ENCODE measurements around the gene CPNE8.
A peak's percentile ranks its signal among the peaks of the same experiment; 100 is the strongest.

Gene CPNE8

DNA sequence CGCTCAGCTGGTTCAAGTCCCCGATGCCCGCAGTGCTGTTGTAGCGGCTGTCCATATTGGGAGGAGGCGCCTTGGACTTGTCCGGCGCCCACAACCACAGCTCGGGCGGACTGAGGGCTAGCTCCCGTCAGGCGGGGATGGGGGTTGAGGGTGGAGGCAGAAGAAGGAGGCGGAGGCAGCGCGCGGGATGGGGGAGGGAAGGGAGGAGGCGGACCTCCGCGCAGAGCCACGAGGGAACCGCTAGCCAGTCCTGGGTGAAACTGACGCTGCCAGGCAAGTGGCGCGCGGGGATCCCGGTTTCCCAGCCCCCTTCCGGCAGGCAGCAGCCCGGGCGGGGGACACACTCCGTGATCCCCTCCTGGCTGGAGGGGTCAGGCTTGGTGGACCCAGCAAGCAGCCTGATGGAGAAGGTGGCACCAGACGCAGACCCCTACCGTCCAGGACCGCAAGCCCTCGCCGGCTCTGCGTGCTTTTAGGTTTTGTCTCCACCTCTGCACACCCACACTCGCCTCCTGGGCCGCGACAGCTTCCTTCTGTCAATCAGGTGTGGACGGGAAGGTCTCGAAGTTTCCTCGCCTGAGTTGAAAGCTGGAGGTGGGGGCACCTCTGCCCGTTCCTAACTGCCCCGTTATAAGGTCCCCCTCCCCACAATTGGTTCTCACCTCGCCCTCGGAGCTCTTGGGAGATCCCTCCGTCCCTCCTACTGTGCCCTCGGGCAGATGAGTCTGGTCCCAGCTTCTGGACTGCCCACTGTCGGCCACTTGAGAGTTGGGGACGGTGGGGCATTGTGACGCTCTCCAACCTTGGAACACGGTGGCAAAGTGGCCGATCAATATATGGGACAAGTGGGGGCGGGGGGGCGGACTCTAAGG, at the start of gene CPNE8:
Gene CPNE8 (minus strand): TSS at position 112 of the 872 bp plus-strand sequence. CDS start 57 bp downstream, at position 55.
- no peak for DNase-seq

DNA sequence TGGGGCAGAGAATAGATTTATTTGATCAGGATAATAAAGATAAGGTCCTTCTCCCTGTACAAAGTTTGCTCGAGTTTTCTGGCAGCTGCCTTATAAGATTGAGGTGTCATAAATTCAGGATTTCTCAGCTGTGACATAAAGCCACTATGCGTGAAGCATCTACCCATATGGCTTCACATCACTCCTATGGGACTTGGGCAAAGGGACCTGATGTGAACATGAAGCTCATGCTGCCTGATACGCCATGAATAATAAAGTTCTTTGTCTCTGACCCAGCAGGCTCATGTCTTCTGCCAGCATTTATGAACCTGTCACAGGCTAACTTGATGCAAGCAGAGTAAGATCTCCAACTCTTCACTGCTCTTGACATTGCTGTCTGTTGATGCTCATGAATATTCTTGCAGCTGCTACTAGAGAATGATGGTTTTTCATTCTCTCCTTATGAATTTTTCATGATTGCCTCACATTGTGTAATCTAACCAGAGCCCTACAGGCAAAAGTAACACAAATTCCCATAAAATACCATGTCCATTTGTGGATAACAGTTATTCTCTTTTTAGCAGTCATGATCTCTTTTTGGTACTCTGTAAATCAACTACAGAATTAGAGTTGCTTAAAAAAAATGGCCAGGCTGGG, 49.0 kb upstream of the CPNE8 start:
- no peak for DNase-seq

DNA sequence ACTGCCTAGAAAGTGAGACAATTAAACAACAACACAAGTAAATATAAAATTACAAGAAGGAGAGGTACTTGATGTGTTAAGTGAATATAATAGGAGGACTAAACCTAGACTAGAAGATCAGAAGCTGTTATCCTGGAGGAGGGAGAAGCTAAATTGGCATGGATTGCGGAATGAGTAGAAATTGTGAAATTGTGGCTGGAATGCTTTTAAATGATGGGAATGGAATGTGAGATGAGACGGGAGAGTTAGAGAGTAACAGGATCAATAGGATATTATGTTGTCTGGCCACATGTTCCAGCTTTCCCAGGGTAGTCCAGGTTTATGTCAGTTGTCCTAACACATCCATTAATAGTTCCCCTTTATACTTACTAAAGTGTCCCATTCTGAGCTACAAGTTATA, 44.0 kb upstream of the CPNE8 start:
- no peak for DNase-seq

DNA sequence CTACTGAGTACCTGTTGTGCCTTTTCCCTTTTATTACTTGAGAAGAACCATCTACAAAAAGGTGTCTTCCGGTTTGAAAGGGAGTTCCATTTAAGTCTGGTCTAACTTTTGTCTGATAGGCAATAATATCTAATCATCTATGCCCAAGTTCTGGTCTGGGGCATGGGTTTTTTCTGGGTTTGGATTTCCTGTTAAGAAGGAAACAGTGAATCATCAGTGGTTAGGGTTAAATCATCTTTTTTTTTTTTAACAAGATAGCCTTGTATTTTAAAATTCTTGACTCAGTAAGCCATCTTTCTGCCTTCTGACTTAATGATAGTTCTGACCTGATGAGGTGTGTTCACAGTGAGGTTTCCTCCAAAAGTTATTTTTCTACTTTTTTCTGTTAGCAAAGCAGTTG, 29.3 kb upstream of the CPNE8 start:
- DNase-seq, result no peak

DNA sequence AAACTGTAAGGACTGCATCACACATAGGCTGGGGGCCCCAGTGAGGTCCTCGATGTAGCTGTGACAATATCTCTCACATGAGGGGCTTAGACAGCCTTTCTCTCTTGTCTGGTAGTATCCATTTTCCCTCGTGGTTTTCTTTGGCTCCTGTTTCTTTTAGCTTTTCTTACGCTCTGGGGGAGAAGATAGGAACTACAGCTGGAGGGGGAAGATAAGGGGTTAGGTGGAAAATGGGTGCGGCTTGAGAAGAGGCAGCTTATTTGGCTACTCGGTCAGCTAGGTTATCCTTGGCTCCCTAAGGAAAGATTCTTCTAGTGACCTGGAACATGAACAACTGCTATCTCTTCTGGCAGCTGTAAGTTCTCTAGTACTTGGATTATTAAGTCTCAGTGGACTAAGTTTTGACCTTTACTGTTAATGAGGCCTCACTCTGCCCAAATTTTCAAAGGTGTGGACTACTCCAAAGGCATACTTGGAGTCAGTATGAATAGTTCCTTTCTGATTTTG, 28.7 kb upstream of the CPNE8 start:
- DNase-seq, result no peak

GRCh38 chr12:38932320-38932719, 26.9 kb upstream of the CPNE8 start:
- no peak for DNase-seq

- no peak for DNase-seq
Measured at GRCh38 chr12:38931461-38931860, 26.1 kb upstream of the CPNE8 start.

DNA sequence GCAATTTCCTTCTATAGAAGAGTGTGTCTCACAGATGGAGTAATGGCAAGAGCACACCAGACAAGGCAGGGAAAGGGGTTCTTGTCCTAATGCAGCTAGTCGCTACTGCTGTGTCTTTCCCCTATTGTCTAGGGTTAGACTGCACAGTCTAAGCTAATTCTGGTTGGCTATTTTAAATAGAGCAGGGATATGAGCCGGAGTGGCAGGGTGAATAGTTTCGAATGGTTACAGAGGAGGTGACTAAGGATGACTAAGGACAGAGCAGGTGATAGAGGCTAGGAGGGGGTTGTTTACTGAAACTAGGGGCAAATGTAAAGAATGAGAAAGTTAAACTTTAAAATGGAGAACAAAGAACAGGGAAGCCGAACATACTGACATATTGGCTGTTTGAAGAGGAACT, 25.6 kb upstream of the CPNE8 start:
- no peak for DNase-seq

DNA sequence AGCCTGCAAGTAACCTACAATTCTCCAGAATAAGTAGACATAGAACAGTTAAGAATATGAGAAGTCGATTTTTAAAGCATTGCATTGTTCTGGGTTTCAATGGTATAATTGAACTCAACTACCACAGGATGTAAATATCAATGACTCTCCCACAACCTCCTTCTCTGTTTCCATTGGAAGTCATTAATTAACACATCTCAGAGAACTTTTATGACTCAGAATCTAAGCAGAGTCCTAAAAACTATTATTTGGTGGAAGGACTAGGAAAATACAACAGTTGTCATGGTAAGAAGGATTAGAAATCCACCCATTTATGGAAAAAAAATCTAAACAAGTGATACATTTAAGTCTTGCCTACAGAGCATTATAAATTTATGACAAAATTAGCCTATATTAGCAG, 21.1 kb upstream of the CPNE8 start:
- no peak for DNase-seq

GRCh38 chr12:38921025-38921677, 15.8 kb upstream of the CPNE8 start:
- peak; percentile 51 for DNase-seq

GRCh38 chr12:38919191-38919590, 13.8 kb upstream of the CPNE8 start:
- no peak for DNase-seq

DNA sequence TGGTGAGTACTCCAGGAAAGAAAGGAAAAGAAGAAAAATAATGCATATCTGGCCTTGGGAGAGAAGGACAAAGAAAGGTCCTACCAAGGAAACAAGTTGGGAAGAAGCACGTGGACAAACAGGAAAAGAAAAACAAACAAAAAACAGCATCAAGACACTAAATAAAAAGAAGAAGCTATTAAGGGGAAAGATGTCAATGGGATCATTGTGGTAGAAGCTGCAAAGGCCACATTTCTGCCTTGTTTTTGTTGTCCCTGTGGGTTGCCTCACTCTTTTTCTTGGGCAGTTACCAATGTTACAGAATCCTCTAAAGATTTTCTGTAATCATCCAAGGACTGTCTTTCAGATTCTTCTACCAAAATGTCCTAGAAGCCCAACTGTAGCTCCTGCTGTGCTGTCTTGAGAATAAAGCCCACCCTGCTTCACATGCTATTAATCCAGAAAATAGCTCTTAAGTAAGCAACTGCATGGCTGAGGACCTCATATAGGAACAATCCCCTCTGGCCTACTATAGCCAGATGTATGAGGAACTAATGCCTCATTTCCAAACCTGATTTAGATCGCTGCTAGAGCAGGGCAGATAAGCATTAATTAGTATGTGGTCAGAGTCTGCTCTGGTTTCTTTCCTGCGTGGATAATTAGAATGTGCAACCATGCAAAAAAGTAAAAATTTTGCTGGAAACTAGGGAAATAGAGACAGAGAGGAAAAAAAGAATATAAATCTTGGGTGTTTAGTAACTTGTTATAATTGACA, 10.2 kb upstream of the CPNE8 start:
- DNase-seq, result no peak

DNA sequence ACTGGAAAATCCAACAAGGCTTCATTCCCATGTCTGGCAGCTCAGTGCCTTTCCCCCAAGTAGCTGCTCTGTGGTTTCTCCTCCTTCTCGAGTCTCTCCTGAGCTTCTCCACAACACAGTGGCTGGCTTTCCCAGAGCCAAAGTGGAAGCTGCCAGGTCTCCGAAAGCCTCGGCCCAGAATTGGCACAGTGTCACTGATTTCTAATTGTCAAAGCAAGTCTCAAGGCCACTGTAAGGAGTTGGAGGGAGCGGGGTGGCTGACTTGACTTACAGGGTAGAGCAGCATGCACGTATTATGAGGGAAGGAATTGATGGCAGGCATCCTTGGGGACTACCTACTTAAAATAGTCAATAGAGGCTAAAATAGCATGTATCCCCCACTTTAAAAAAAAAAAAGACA, 6.7 kb upstream of the CPNE8 start:
- DNase-seq, result no peak

GRCh38 chr12:38911611-38912010, 6.2 kb upstream of the CPNE8 start:
- DNase-seq, result no peak

DNA sequence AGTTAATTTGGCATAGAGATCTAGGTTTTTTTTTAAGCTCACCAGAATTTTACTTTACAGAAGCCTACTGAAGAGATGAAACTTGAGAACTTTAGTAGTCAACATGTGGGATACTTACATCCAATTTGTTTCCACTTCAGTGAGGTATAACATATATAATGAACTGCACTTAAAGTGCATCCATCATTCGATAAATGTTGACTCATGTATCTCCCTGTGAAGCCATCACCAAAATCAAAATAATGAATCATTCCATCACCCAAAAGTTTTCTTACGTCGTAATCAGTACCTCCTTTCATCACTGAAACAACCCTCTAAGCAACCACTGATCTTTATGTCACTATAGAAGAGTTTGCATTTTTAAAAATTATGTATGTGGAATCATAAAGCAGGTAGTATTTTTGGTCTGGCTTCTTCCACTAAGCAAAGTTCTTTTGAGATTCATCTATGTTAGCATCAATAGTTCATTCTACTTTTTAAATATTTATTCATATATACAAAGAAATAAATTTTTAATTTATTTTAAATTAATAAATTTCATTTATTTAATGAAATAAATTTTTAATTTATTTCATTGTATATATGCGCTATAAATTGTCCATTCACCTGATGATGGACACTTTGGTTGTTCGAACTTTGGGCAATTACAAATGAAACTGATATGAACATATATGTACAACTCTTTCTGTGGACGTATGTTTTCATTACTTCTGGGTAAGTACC, 2.0 kb upstream of the CPNE8 start:
- no peak for DNase-seq

GRCh38 chr12:38906482-38907200, 1.2 kb upstream of the CPNE8 start:
- peak; percentile 39 for DNase-seq

- DNase-seq, result peak; percentile 5
Measured at GRCh38 chr12:38904537-38905479, 583 bp downstream of the CPNE8 start.

DNA sequence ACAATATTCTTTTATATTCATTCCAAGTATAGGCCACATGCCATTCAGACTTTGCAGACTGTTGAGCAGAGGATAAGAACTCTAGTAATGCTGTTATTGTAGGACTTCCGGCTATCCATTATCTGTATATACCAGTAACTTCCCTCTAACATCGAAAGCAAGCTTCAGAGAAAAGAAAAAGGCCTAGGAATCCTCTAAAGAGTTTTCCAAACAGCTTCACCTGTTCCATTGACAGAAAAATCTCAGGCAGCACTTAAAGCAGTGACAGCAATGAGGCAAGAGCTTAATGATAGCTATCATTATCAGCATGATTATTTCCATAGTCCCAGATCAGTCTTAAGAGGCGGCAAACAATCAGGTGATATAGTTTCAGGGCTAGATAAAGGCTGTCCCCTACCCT, 1.8 kb downstream of the CPNE8 start:
- no peak for DNase-seq

DNA sequence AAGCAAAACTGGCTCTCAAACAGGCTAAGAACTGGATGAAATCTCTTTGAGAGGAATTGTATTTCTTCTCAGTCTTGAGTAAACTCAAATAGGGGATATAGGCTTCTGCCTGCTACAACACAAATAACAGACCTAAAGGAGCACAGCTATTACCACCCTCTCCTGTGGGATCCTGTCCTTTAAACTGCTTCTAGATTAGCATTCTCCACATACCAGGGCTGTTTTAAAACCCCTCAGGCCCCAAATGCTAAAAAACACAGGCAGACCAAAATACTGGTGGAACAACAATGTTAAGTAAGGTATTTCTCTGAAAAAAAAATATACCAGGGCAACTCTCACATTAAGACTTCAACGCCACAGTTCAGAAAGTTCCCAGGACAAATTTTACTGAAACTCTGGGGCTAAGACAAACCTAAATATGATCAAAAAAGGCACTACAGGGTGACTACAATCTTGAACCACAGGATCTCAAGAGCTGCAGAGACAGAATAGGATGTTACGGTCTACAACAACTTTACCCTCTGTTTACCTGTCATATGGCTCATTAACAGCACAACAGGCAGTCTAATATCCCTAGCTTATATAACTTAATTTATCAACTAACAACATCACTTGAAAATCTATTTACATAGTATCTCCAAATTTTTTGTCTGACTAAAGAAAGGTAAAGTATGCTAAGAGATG, 7.2 kb downstream of the CPNE8 start:
- no peak for DNase-seq

- no peak for DNase-seq
Measured at GRCh38 chr12:38895446-38895845, 9.9 kb downstream of the CPNE8 start.

Measured in DMS153 (cell line).